CD14-positive monocyte (primary cell): ENCODE measurements around the gene EEF1AKMT2. TPM values are rescaled to one million over a fixed set of nuclear protein-coding genes. Genes with fewer than 3 reads are reported as not detected.

Source experiments
- DNase-seq, 3 donors: peaks; one replicate each; pipeline ENCODE4 v3.0.0-alpha.2; 2011 to 2022
- H2AFZ ChIP-seq: 2 replicates; pipeline ENCODE4 v1.6.0; 2012; ENCODE audit warnings: mild to moderate bottlenecking, low read depth, low read length, inconsistent platforms; ENCODE audit not compliant: insufficient read depth, poor library complexity, severe bottlenecking
- H3K27ac ChIP-seq, 2 donors: 1 replicate in 1 of 2; 2 replicates in 1 of 2; pipeline ENCODE4 v1.5.1; 2012 to 2013; ENCODE audit warnings: low read length in 2 of 2, control low read depth in 1 of 2, inconsistent platforms in 1 of 2, low read depth in 1 of 2, mild to moderate bottlenecking in 1 of 2
- H3K27me3 ChIP-seq, 2 donors: one replicate each; pipeline versions ENCODE4 v1.6.0 to v1.6.1; 2011 to 2013; ENCODE audit warnings: low read length in 2 of 2; ENCODE audit not compliant: control insufficient read depth in 2 of 2, insufficient read depth in 2 of 2
- H3K36me3 ChIP-seq, 2 donors: replicated peaks in 1 of 2; 1 replicate in 1 of 2; 2 replicates in 1 of 2; pipeline versions ENCODE4 v1.5.1 to v1.6.1; 2012 to 2013; ENCODE audit warnings: low read length in 2 of 2, control low read depth in 1 of 2, inconsistent platforms in 1 of 2, mild to moderate bottlenecking in 1 of 2; ENCODE audit not compliant: insufficient read depth in 2 of 2, control insufficient read depth in 1 of 2
- H3K4me1 ChIP-seq, 2 donors: 1 replicate in 1 of 2; 2 replicates in 1 of 2; pipeline versions ENCODE4 v1.5.1 to v1.6.1; 2012 to 2013; ENCODE audit warnings: low read length in 2 of 2, control low read depth in 1 of 2, inconsistent platforms in 1 of 2, mild to moderate bottlenecking in 1 of 2, moderate library complexity in 1 of 2; ENCODE audit not compliant: insufficient read depth in 2 of 2, control insufficient read depth in 1 of 2
- H3K4me2 ChIP-seq: replicated peaks from 2 replicates; pipeline ENCODE3; 2012; ENCODE audit warnings: low read length, moderate library complexity, mild to moderate bottlenecking; ENCODE audit not compliant: poor library complexity, severe bottlenecking; ENCODE audit errors: extremely low read depth
- H3K4me3 ChIP-seq, 3 experiments: fragments of 200-600 bp in 1 of 3; sonication (generic) in 1 of 3; replicated peaks in 1 of 3; 1 replicate in 2 of 3; 2 replicates in 1 of 3; pipeline ENCODE4 v1.5.1; 2011 to 2013; ENCODE audit warnings: low read length in 3 of 3, mild to moderate bottlenecking in 3 of 3, control low read depth in 2 of 3, low read depth in 2 of 3, inconsistent platforms in 1 of 3, moderate library complexity in 1 of 3
- H3K79me2 ChIP-seq: 2 replicates; pipeline ENCODE4 v1.6.0; 2012; ENCODE audit warnings: mild to moderate bottlenecking, control low read depth, inconsistent platforms, low read length, moderate library complexity; ENCODE audit not compliant: insufficient read depth
- H3K9ac ChIP-seq: 2 replicates; pipeline ENCODE4 v1.6.0; 2017; ENCODE audit warnings: low read length, mild to moderate bottlenecking; ENCODE audit not compliant: insufficient read depth, poor library complexity, severe bottlenecking
- H3K9me3 ChIP-seq, 2 donors: replicated peaks in 1 of 2; 1 replicate in 1 of 2; 2 replicates in 1 of 2; pipeline versions ENCODE4 v1.5.1 to v1.6.1; 2012 to 2013; ENCODE audit warnings: low read length in 2 of 2, control low read depth in 1 of 2; ENCODE audit not compliant: control insufficient read depth in 1 of 2, insufficient read depth in 1 of 2
- H4K20me1 ChIP-seq: 2 replicates; pipeline ENCODE4 v1.6.0; 2012; ENCODE audit warnings: mild to moderate bottlenecking, low read length, control low read depth, moderate library complexity; ENCODE audit not compliant: insufficient read depth
- H3K27ac Mint-ChIP-seq, 7 donors: one replicate each; pipeline ENCODE4 v1.8.0; 2020; ENCODE audit warnings: mild to moderate bottlenecking in 7 of 7, mixed read lengths in 7 of 7, moderate library complexity in 6 of 7, inconsistent platforms in 2 of 7
- H3K27me3 Mint-ChIP-seq, 3 donors: one replicate each; pipeline ENCODE4 v1.8.0; 2021 to 2022; ENCODE audit warnings: low read depth in 3 of 3, mild to moderate bottlenecking in 3 of 3, mixed read lengths in 3 of 3, moderate library complexity in 3 of 3, inconsistent platforms in 1 of 3
- H3K36me3 Mint-ChIP-seq, 2 donors: one replicate each; pipeline ENCODE4 v1.8.0; 2020; ENCODE audit warnings: mixed read lengths in 2 of 2, inconsistent platforms in 1 of 2, mild to moderate bottlenecking in 1 of 2
- H3K4me1 Mint-ChIP-seq: one replicate; pipeline ENCODE4 v1.8.0; 2020; ENCODE audit warnings: mild to moderate bottlenecking, mixed read lengths
- H3K4me3 Mint-ChIP-seq, 2 donors: one replicate each; pipeline ENCODE4 v1.8.0; 2020; ENCODE audit warnings: mild to moderate bottlenecking in 2 of 2, mixed read lengths in 2 of 2, moderate library complexity in 1 of 2
- H3K9me3 Mint-ChIP-seq, 7 donors: one replicate each; pipeline ENCODE4 v1.8.0; 2020 to 2022; ENCODE audit warnings: mixed read lengths in 7 of 7, mild to moderate bottlenecking in 6 of 7, moderate library complexity in 6 of 7, inconsistent platforms in 2 of 7
- CTCF ChIP-seq: fragments of 200-600 bp; IDR thresholded peaks from one replicate; pipeline ENCODE4 v1.8.0; 2022; ENCODE audit warnings: antibody characterized with exemption, mild to moderate bottlenecking
- WGBS: methylation state at CpG from one replicate; pipeline ENCODE4 v1.1.5; 2013; ENCODE audit warnings: missing lambda C conversion rate; ENCODE audit not compliant: insufficient coverage; 5-methylcytosine and 5-hydroxymethylcytosine counted together
- intact Hi-C, 2 donors: fragments of 100-400 bp; cut with micrococcal nuclease; formaldehyde crosslinking; loops; one replicate each; pipeline versions ENCODE4 v1.15.0 to v1.15.1; 2023
- polyA plus RNA-seq, 3 donors: library from polyadenylated mRNA; depleted of rRNA in 1 of 3; unstranded in 2 of 3; stranded (reverse) in 1 of 3; fragments of 300-500 nt in 2 of 3; fragments of >200 nt in 1 of 3; fragmentation: Illumina TruSeq in 2 of 3; gene quantifications; 1 replicate in 2 of 3; 2 replicates in 1 of 3; pipeline ENCODE4 v1.2.3, GENCODE V29; 2012 to 2021

The EEF1AKMT2 gene
- polyA plus RNA-seq, 3 donors: 7.6 to 13.6 (median 8.2) TPM

- Mint-ChIP-seq H3K4me3 (peak overlapping the region; percentile 99 to 100), H3K36me3 (peaks cover 29 to 30% of the 10 kb centered on the region in 2 donors), H3K9me3 (no peaks in the 10 kb centered on the region), H3K27ac (peak overlapping the region; percentile 89 to 98 (median 95)), H3K27me3 (peaks cover 2% of the 10 kb centered on the region in 3 donors), H3K4me1 (peaks cover 50% of the 10 kb centered on the region)
- Histone ChIP-seq H3K27me3 (no peaks in the 10 kb centered on the region), H3K4me1 (peaks cover 37 to 44% of the 10 kb centered on the region in 2 donors), H3K9me3 (no peaks in the 10 kb centered on the region), H3K36me3 (peaks cover 0 to 15% of the 10 kb centered on the region in 2 donors), H3K27ac (peak overlapping the region; percentile 62 to 83), H4K20me1 (peaks cover 48% of the 10 kb centered on the region), H2AFZ (peak overlapping the region; percentile 57), H3K9ac (peak overlapping the region; percentile 85), H3K4me2 (peak overlapping the region; percentile 93), H3K4me3 (peak overlapping the region; percentile 83 to 89 (median 86)), H3K79me2 (peaks cover 48% of the 10 kb centered on the region)
- WGBS: under 1% methylated on average over 98 of the region's 101 CpGs
- no peak for TF ChIP-seq CTCF
- DNase-seq: peak in 2 of 3 donors; percentile 20 to 37
- intact Hi-C loops: loop anchor here (2.0 to 5.0 kb wide), 6 partner anchors 25 to 213 kb away; no protein-coding TSS in a partner anchor
Observed at GRCh38 chr10:124743191-124744101, 48.2 kb downstream of the EEF1AKMT2 start.

GRCh38 chr10:124742413-124743190 lies 49.1 kb downstream of the EEF1AKMT2 start:
- H3K27me3 Mint-ChIP-seq: peaks cover 2% of the 10 kb centered on the region in 3 donors
- no peaks in the 10 kb centered on the region for H3K9me3 Mint-ChIP-seq
- no peak for DNase-seq
- peak; percentile 17 for TF ChIP-seq CTCF
- Histone ChIP-seq H3K27ac (peak overlapping the region; percentile 41 to 83), H3K4me3 (peak overlapping the region; percentile 83 to 89 (median 86)), H3K27me3 (no peaks in the 10 kb centered on the region), H3K9me3 (no peaks in the 10 kb centered on the region), H4K20me1 (peaks cover 56% of the 10 kb centered on the region), H3K4me1 (peaks cover 37 to 44% of the 10 kb centered on the region in 2 donors), H3K79me2 (peaks cover 57% of the 10 kb centered on the region), H2AFZ (peak overlapping the region; percentile 57), H3K4me2 (peak overlapping the region; percentile 93), H3K9ac (peak overlapping the region; percentile 85), H3K36me3 (peaks cover 0 to 7% of the 10 kb centered on the region in 2 donors)
- peaks cover 57% of the 10 kb centered on the region for H3K4me1 Mint-ChIP-seq
- H3K4me3 Mint-ChIP-seq: peak overlapping the region; percentile 99 to 100
- intact Hi-C loops: loop anchor here (2.0 to 5.0 kb wide), 5 partner anchors 24 to 100 kb away; no protein-coding TSS in a partner anchor
- 12% methylated on average over 23 of the region's 42 CpGs for WGBS
- peak overlapping the region; percentile 72 to 98 (median 86) for H3K27ac Mint-ChIP-seq
- peaks cover 26 to 28% of the 10 kb centered on the region in 2 donors for H3K36me3 Mint-ChIP-seq
